K562 (cell line): ENCODE measurements around the gene ENSA. TPM values are rescaled to one million over a fixed set of nuclear protein-coding genes. Genes with fewer than 3 reads are reported as not detected.

Source experiments
- ATF4 ChIP-seq: fragments of 450-650 bp; formaldehyde crosslinking; IDR thresholded peaks from 2 replicates; pipeline ENCODE4 v1.4.0; 2022; ENCODE audit warnings: mild to moderate bottlenecking, moderate library complexity
- ATF6 ChIP-seq: sonication (generic); formaldehyde crosslinking; IDR thresholded peaks from 2 replicates; pipeline ENCODE4 v1.4.0; 2020; ENCODE audit warnings: mild to moderate bottlenecking, missing genetic modification reagents
- ATF7 ChIP-seq: fragments of 450-650 bp; IDR thresholded peaks from 2 replicates; pipeline ENCODE4 v1.7.1; 2014; ENCODE audit warnings: mild to moderate bottlenecking, moderate library complexity
- BACH1 ChIP-seq: fragments of 200-800 bp; sonication (Bioruptor generic); IDR thresholded peaks from 2 replicates; pipeline ENCODE4 v1.6.1; 2016; ENCODE audit warnings: missing genetic modification characterization, missing compliant biosample characterization
- CBFA2T2 ChIP-seq: fragments of 450-650 bp; conservative IDR thresholded peaks from 2 replicates; pipeline ENCODE4 v1.6.1; 2017; ENCODE audit warnings: mild to moderate bottlenecking
- CHD1 ChIP-seq: fragments of 200-600 bp; sonication (generic); IDR thresholded peaks from one replicate; pipeline ENCODE4 v1.6.1; 2012; ENCODE audit warnings: mild to moderate bottlenecking, moderate library complexity, low read length, inconsistent platforms
- CREB3 ChIP-seq: fragments of 450-650 bp; conservative IDR thresholded peaks from 2 replicates; pipeline ENCODE4 v1.6.1; 2016; ENCODE audit warnings: missing genetic modification characterization, low read depth, mild to moderate bottlenecking, missing compliant biosample characterization, moderate library complexity
- HNRNPL ChIP-seq: fragments of 200-400 bp; formaldehyde crosslinking; IDR thresholded peaks from 2 replicates; pipeline ENCODE4 v1.6.1; 2017; ENCODE audit warnings: low read depth, mild to moderate bottlenecking, low read length
- JUNB ChIP-seq: fragments of 450-650 bp; formaldehyde crosslinking; conservative IDR thresholded peaks from 2 replicates; pipeline ENCODE4 v1.4.0; 2020; ENCODE audit warnings: mild to moderate bottlenecking
- KHSRP ChIP-seq: fragments of 450-650 bp; IDR thresholded peaks from 2 replicates; pipeline ENCODE4 v1.6.1; 2017
- MED1 ChIP-seq: sonication (generic); formaldehyde crosslinking; IDR thresholded peaks from 2 replicates; pipeline ENCODE4 v1.8.1; 2023; ENCODE audit warnings: missing genetic modification reagents, borderline replicate concordance
- PHTF2 ChIP-seq: fragments of 250-450 bp; sonication (Bioruptor Pico); IDR thresholded peaks from 2 replicates; pipeline ENCODE4 v1.5.0; 2021; ENCODE audit warnings: mild to moderate bottlenecking
- PURB ChIP-seq: sonication (generic); formaldehyde crosslinking; IDR thresholded peaks from 2 replicates; pipeline ENCODE4 v1.9.0; 2021; ENCODE audit warnings: low read depth, mild to moderate bottlenecking, missing genetic modification reagents
- STAT5B ChIP-seq: fragments of 250-450 bp; sonication (Bioruptor Pico); IDR thresholded peaks from 2 replicates; pipeline ENCODE4 v1.8.0; 2021; ENCODE audit warnings: mild to moderate bottlenecking, inconsistent platforms
- TAF9B ChIP-seq: fragments of 450-650 bp; IDR thresholded peaks from 2 replicates; pipeline ENCODE4 v1.6.1; 2018; ENCODE audit warnings: mild to moderate bottlenecking; ENCODE audit not compliant: partially characterized antibody
- THAP12 ChIP-seq: fragments of 250-450 bp; sonication (Bioruptor Pico); IDR thresholded peaks from 2 replicates; pipeline ENCODE4 v1.9.0; 2021; ENCODE audit warnings: mild to moderate bottlenecking, inconsistent platforms
- THRAP3 ChIP-seq: fragments of 450-650 bp; IDR thresholded peaks from 2 replicates; pipeline ENCODE4 v1.6.1; 2016; ENCODE audit warnings: mild to moderate bottlenecking, inconsistent platforms, borderline replicate concordance
- YBX1 ChIP-seq: fragments of 450-650 bp; IDR thresholded peaks from 2 replicates; pipeline ENCODE4 v1.7.1; 2016; ENCODE audit warnings: mild to moderate bottlenecking
- ZBTB43 ChIP-seq: sonication (generic); formaldehyde crosslinking; IDR thresholded peaks from 2 replicates; pipeline ENCODE4 v1.8.0; 2023; ENCODE audit warnings: mild to moderate bottlenecking, missing genetic modification reagents
- ZNF23 ChIP-seq: fragments of 250-450 bp; sonication (Bioruptor Pico); IDR thresholded peaks from 2 replicates; pipeline ENCODE4 v1.4.0; 2020; ENCODE audit warnings: mild to moderate bottlenecking
- ZNF24 ChIP-seq: fragments of 450-650 bp; IDR thresholded peaks from 2 replicates; pipeline ENCODE4 v1.6.1; 2016
- ZNF830 ChIP-seq: fragments of 250-450 bp; sonication (Bioruptor Pico); IDR thresholded peaks from 2 replicates; pipeline ENCODE4 v1.5.0; 2021; ENCODE audit warnings: mild to moderate bottlenecking
- polyA plus RNA-seq, 8 experiments: library from polyadenylated mRNA; depleted of rRNA in 4 of 8; stranded (reverse) in 5 of 8; unstranded in 3 of 8; fragments of >200 nt; fragmentation: Nextera tagmentation in 2 of 8; fragmentation: Illumina TruSeq in 1 of 8; extraction: Ambion mirVana in 2 of 8; extraction: Trizol in 1 of 8; gene quantifications; 2 replicates each; pipeline versions ENCODE4 v1.2.1 to v1.2.3, GENCODE V29; 2011 to 2014; ENCODE audit warnings: inconsistent platforms in 1 of 8, missing spikeins in 1 of 8
- total RNA-seq, 7 experiments: library from RNA; depleted of rRNA in 6 of 7; stranded (reverse); fragments of >200 nt in 6 of 7; fragmentation: Illumina TruSeq in 2 of 7; extraction: Trizol in 2 of 7; gene quantifications; 2 replicates each; pipeline versions ENCODE4 v1.2.1 to v1.2.3, GENCODE V29; 2011 to 2021; ENCODE audit warnings: low replicate concordance in 1 of 7

The ENSA gene
- total and polyA plus RNA-seq, 9 of the 15 experiments (the other 6 are each of a cell fraction or from before 2014, with no cell fraction given) = 68.1 to 605 (median 188) TPM

- TF ChIP-seq ATF4 (CRISPR knock-in tag) (0 out of 2 replicates have a peak, but pooled peaks have one; percentile 40), BACH1 (no peak), PHTF2 (CRISPR knock-in tag) (no peak), THRAP3 (no peak), CHD1 (peak; percentile 89), THAP12 (CRISPR knock-in tag) (no peak), HNRNPL (peak; percentile 83), ZBTB43 (CRISPR knock-in tag) (peak; percentile 64; the same call in 1 of the 2 replicates), CBFA2T2 (no peak), ATF7 (peak; percentile 69), MED1 (CRISPR knock-in tag) (no peak), KHSRP (no peak), ZNF24 (no peak), PURB (no peak), ATF6 (CRISPR knock-in tag) (peak; percentile 71; the same call in 1 of the 2 replicates), CREB3 (tag) (no peak), YBX1 (no peak), ZNF23 (CRISPR knock-in tag) (no peak), STAT5B (CRISPR knock-in tag) (no peak), ZNF830 (CRISPR knock-in tag) (peak; percentile 61; the same call in 1 of the 2 replicates), JUNB (no peak), TAF9B (peak; percentile 95)
Measured at GRCh38 chr1:150579110-150579944, 50.1 kb downstream of the ENSA start, which contains the start of gene MCL1 (continued).
